Liver (tissue), 9 donors: ENCODE data around the gene HYCC2. TPM values are rescaled to one million over a fixed set of nuclear protein-coding genes. Genes with fewer than 3 reads are reported as not detected.

ENCODE experiments used
- DNase-seq: peaks from one replicate; pipeline ENCODE4 v3.0.0-alpha.2; 2017; ENCODE audit warnings: low spot score
- H3K27ac ChIP-seq, 2 donors: one replicate each; pipeline ENCODE4 v1.7.0; 2013; ENCODE audit warnings: inconsistent platforms in 2 of 2, low read length in 2 of 2, control low read depth in 1 of 2, low read depth in 1 of 2, mild to moderate bottlenecking in 1 of 2
- H3K27me3 ChIP-seq, 4 donors: one replicate each; pipeline versions ENCODE4 v1.6.1 to v1.7.0; 2013; ENCODE audit warnings: low read length in 3 of 4, inconsistent platforms in 1 of 4, mild to moderate bottlenecking in 1 of 4, moderate library complexity in 1 of 4; ENCODE audit not compliant: control insufficient read depth in 4 of 4, insufficient read depth in 4 of 4
- H3K36me3 ChIP-seq, 4 donors: one replicate each; pipeline versions ENCODE4 v1.6.1 to v1.7.0; 2013; ENCODE audit warnings: low read length in 3 of 4, mild to moderate bottlenecking in 3 of 4, low read depth in 1 of 4, moderate library complexity in 1 of 4; ENCODE audit not compliant: control insufficient read depth in 4 of 4, insufficient read depth in 3 of 4
- H3K4me1 ChIP-seq, 4 donors: one replicate each; pipeline versions ENCODE4 v1.6.1 to v1.7.0; 2013; ENCODE audit warnings: low read length in 3 of 4, mild to moderate bottlenecking in 3 of 4, moderate library complexity in 1 of 4; ENCODE audit not compliant: control insufficient read depth in 4 of 4, insufficient read depth in 4 of 4
- H3K4me3 ChIP-seq, 3 donors: one replicate each; pipeline versions ENCODE4 v1.6.1 to v1.7.0; 2013; ENCODE audit warnings: low read length in 3 of 3, control low read depth in 1 of 3, low read depth in 1 of 3, mild to moderate bottlenecking in 1 of 3
- H3K9ac ChIP-seq, 2 donors: one replicate each; pipeline ENCODE4 v1.7.0; 2013; ENCODE audit warnings: low read length in 2 of 2, mild to moderate bottlenecking in 2 of 2, moderate library complexity in 2 of 2, control low read depth in 1 of 2, low read depth in 1 of 2
- H3K9me3 ChIP-seq, 4 donors: one replicate each; pipeline versions ENCODE4 v1.6.1 to v1.7.0; 2013; ENCODE audit warnings: low read length in 3 of 4; ENCODE audit not compliant: control insufficient read depth in 4 of 4
- ATF3 ChIP-seq: IDR thresholded peaks from 2 replicates; pipeline ENCODE4 v1.6.1; 2016; ENCODE audit warnings: antibody characterized with exemption
- CTCF ChIP-seq: fragments of 150-350 bp; IDR thresholded peaks from 2 replicates; pipeline ENCODE4 v1.5.1; 2017; ENCODE audit warnings: improper control_type of control experiment, low read depth, low read length; ENCODE audit not compliant: missing input control
- EGR1 ChIP-seq, 2 donors: IDR thresholded peaks; 2 replicates each; pipeline ENCODE4 v1.6.1; 2016 to 2018; ENCODE audit warnings: antibody characterized with exemption in 2 of 2, low read depth in 2 of 2
- FOXA1 ChIP-seq: IDR thresholded peaks from 2 replicates; pipeline ENCODE4 v1.6.1; 2016; ENCODE audit warnings: antibody characterized with exemption
- FOXA2 ChIP-seq: IDR thresholded peaks from 2 replicates; pipeline ENCODE4 v1.6.1; 2016; ENCODE audit warnings: antibody characterized with exemption
- GABPA ChIP-seq, 2 donors: IDR thresholded peaks in 1 of 2; conservative IDR thresholded peaks in 1 of 2; 2 replicates each; pipeline ENCODE4 v1.6.1; 2016; ENCODE audit warnings: antibody characterized with exemption in 2 of 2, mild to moderate bottlenecking in 1 of 2, moderate library complexity in 1 of 2
- HNF4A ChIP-seq, 2 donors: conservative IDR thresholded peaks; 2 replicates each; pipeline ENCODE4 v1.6.1; 2016; ENCODE audit warnings: antibody characterized with exemption in 2 of 2, mild to moderate bottlenecking in 2 of 2
- HNF4G ChIP-seq: IDR thresholded peaks from 2 replicates; pipeline ENCODE4 v1.6.1; 2016; ENCODE audit warnings: antibody characterized with exemption
- JUND ChIP-seq, 2 donors: IDR thresholded peaks; 2 replicates each; pipeline ENCODE4 v1.6.1; 2016; ENCODE audit warnings: antibody characterized with exemption in 2 of 2
- MAX ChIP-seq: IDR thresholded peaks from 2 replicates; pipeline ENCODE4 v1.6.1; 2016; ENCODE audit warnings: antibody characterized with exemption
- NR2F2 ChIP-seq: IDR thresholded peaks from 2 replicates; pipeline ENCODE4 v1.6.1; 2016; ENCODE audit warnings: antibody characterized with exemption
- RAD21 ChIP-seq, 2 donors: IDR thresholded peaks; 2 replicates each; pipeline ENCODE4 v1.6.1; 2016; ENCODE audit warnings: antibody characterized with exemption in 2 of 2, mild to moderate bottlenecking in 2 of 2
- RXRA ChIP-seq, 2 donors: IDR thresholded peaks; 2 replicates each; pipeline ENCODE4 v1.6.1; 2017 to 2018; ENCODE audit warnings: antibody characterized with exemption in 2 of 2, mild to moderate bottlenecking in 1 of 2
- SP1 ChIP-seq: IDR thresholded peaks from 2 replicates; pipeline ENCODE4 v1.6.1; 2018; ENCODE audit warnings: antibody characterized with exemption, mild to moderate bottlenecking
- TAF1 ChIP-seq: conservative IDR thresholded peaks from 2 replicates; pipeline ENCODE4 v1.6.1; 2016; ENCODE audit warnings: antibody characterized with exemption, mild to moderate bottlenecking
- YY1 ChIP-seq: IDR thresholded peaks from 2 replicates; pipeline ENCODE4 v1.6.1; 2016; ENCODE audit warnings: antibody characterized with exemption, mild to moderate bottlenecking
- ZBTB33 ChIP-seq: IDR thresholded peaks from 2 replicates; pipeline ENCODE4 v1.6.1; 2016; ENCODE audit warnings: antibody characterized with exemption
- WGBS: extraction: QIAGEN DNeasy Blood & Tissue Kit; methylation state at CpG from one replicate; pipeline ENCODE4 v1.1.7; 2013; 5-methylcytosine and 5-hydroxymethylcytosine counted together
- polyA plus RNA-seq, 2 donors: library from polyadenylated mRNA; stranded (reverse) in 1 of 2; unstranded in 1 of 2; fragments of 200-250 nt in 1 of 2; fragments of >200 nt in 1 of 2; fragmentation: Nextera tagmentation in 1 of 2; extraction: Ambion mirVana in 1 of 2; gene quantifications; one replicate each; pipeline versions ENCODE4 v1.2.1 to v1.2.3, GENCODE V29; 2013 to 2015
- total RNA-seq, 2 donors: library from RNA; depleted of rRNA; stranded (reverse); fragments of >200 nt; gene quantifications; one replicate each; pipeline ENCODE4 v1.2.3, GENCODE V29; 2014
- TF ChIP-seq, protein P1 (sequence below): IDR thresholded peaks from 2 replicates; pipeline ENCODE4 v1.6.1; 2016; ENCODE audit warnings: antibody characterized with exemption, mild to moderate bottlenecking
- donor health status: healthy.
- donor health status: healthy.
- donor health status: healthy.
- donor health status: healthy.
- donor health status: healthy.

Gene HYCC2
- total and polyA plus RNA-seq, 4 donors = 1.5 to 15.4 (median 5.8) TPM

- H3K9ac ChIP-seq = no peak overlapping the region
- no peak overlapping the region for H3K27ac ChIP-seq
- no peaks in the 10 kb centered on the region for H3K9me3 ChIP-seq
- DNase-seq = no peak
- H3K4me3 ChIP-seq = no peak overlapping the region
- peaks cover 0 to 9% (median 7%) of the 10 kb centered on the region in 4 donors for H3K4me1 ChIP-seq
- TF ChIP-seq MAX (no peak), ATF3 (no peak), YY1 (no peak), JUND (IDR thresholded peaks at IDR 0.05) (no peak), RXRA (IDR thresholded peaks at IDR 0.05) (no peak), ZBTB33 (no peak), NR2F2 (no peak), HNF4G (no peak), FOXA2 (no peak), RAD21 (IDR thresholded peaks at IDR 0.05) (no peak), EGR1 (IDR thresholded peaks at IDR 0.05; ENCODE audit: low read depth in 2 of 2) (no peak), HNF4A (conservative IDR thresholded peaks at IDR 0.05) (no peak), TAF1 (no peak), FOXA1 (no peak), SP1 (no peak), CTCF (no peak), GABPA (IDR thresholded peaks at IDR 0.05 in 1 of 2, conservative IDR thresholded peaks at IDR 0.05 in 1 of 2) (no peak)
- TF ChIP-seq, protein P1, sequence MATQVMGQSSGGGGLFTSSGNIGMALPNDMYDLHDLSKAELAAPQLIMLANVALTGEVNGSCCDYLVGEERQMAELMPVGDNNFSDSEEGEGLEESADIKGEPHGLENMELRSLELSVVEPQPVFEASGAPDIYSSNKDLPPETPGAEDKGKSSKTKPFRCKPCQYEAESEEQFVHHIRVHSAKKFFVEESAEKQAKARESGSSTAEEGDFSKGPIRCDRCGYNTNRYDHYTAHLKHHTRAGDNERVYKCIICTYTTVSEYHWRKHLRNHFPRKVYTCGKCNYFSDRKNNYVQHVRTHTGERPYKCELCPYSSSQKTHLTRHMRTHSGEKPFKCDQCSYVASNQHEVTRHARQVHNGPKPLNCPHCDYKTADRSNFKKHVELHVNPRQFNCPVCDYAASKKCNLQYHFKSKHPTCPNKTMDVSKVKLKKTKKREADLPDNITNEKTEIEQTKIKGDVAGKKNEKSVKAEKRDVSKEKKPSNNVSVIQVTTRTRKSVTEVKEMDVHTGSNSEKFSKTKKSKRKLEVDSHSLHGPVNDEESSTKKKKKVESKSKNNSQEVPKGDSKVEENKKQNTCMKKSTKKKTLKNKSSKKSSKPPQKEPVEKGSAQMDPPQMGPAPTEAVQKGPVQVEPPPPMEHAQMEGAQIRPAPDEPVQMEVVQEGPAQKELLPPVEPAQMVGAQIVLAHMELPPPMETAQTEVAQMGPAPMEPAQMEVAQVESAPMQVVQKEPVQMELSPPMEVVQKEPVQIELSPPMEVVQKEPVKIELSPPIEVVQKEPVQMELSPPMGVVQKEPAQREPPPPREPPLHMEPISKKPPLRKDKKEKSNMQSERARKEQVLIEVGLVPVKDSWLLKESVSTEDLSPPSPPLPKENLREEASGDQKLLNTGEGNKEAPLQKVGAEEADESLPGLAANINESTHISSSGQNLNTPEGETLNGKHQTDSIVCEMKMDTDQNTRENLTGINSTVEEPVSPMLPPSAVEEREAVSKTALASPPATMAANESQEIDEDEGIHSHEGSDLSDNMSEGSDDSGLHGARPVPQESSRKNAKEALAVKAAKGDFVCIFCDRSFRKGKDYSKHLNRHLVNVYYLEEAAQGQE = no peak
- WGBS = 99% methylated on average over 3 of the region's 3 CpGs
- no peaks in the 10 kb centered on the region for H3K27me3 ChIP-seq
- H3K36me3 ChIP-seq = no peaks in the 10 kb centered on the region
Observed at GRCh38 chr2:201111096-201111495, 39.6 kb upstream of the HYCC2 start.
